Measurements from ENCODE around the gene LIN7B.
"Not testable (repeated sequence)": the region's sequence is repeated elsewhere in the genome, so short reads cannot be mapped to it uniquely, and the experiment has no call there.

DNA sequence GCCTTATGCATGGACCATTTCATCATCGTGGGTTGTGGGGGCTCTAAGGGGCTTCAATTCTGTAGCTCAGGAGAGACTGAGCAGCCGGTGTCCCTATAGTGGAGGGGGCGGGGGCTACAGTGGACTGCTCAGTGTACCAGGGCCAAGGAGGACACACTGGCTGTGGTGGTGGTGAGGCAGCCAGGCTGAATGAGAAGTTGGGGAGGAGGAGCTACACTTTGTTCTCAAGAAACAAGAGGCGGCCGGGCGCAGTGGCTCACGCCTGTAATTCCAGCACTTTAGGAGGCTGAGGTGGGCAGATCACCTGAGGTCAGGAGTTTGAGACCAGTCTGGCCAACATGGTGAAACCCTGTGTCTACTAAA is 32.2 kb downstream of the LIN7B start:
- TF ChIP-seq, protein P1, sequence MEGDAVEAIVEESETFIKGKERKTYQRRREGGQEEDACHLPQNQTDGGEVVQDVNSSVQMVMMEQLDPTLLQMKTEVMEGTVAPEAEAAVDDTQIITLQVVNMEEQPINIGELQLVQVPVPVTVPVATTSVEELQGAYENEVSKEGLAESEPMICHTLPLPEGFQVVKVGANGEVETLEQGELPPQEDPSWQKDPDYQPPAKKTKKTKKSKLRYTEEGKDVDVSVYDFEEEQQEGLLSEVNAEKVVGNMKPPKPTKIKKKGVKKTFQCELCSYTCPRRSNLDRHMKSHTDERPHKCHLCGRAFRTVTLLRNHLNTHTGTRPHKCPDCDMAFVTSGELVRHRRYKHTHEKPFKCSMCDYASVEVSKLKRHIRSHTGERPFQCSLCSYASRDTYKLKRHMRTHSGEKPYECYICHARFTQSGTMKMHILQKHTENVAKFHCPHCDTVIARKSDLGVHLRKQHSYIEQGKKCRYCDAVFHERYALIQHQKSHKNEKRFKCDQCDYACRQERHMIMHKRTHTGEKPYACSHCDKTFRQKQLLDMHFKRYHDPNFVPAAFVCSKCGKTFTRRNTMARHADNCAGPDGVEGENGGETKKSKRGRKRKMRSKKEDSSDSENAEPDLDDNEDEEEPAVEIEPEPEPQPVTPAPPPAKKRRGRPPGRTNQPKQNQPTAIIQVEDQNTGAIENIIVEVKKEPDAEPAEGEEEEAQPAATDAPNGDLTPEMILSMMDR (conservative IDR thresholded peaks at IDR 0.05; ENCODE audit: low read length): not testable (repeated sequence)
- not testable (repeated sequence) for TF ChIP-seq EZH2phosphoT487 (IDR thresholded peaks at IDR 0.05; ENCODE audit: borderline replicate concordance, low read depth, low read length)
